Type B pancreatic cell (in vitro differentiated cells): Measurements from ENCODE around the gene KHDRBS1. TPM values are rescaled to one million over a fixed set of nuclear protein-coding genes. Genes with fewer than 3 reads are reported as not detected.
"Not testable (repeated sequence)": the region's sequence is repeated elsewhere in the genome, so short reads cannot be mapped to it uniquely, and the experiment has no call there.

Source experiments
- DNase-seq: peaks from one replicate; pipeline ENCODE4 v3.0.0; 2021; ENCODE audit warnings: mixed read lengths; ENCODE audit not compliant: unreplicated experiment; ENCODE audit errors: extremely low spot score
- H3K27ac Mint-ChIP-seq: 2 replicates; pipeline ENCODE4 v1.8.0; 2021; ENCODE audit warnings: mild to moderate bottlenecking, mixed read lengths
- H3K27me3 Mint-ChIP-seq: 2 replicates; pipeline ENCODE4 v1.8.0; 2021; ENCODE audit warnings: mixed read lengths
- H3K36me3 Mint-ChIP-seq: 2 replicates; pipeline ENCODE4 v1.8.0; 2021; ENCODE audit warnings: mixed read lengths
- H3K4me1 Mint-ChIP-seq: one replicate; pipeline ENCODE4 v1.8.0; 2021; ENCODE audit warnings: mixed read lengths; ENCODE audit not compliant: unreplicated experiment
- H3K4me3 Mint-ChIP-seq: 2 replicates; pipeline ENCODE4 v1.8.0; 2021; ENCODE audit warnings: mild to moderate bottlenecking, mixed read lengths
- H3K9me3 Mint-ChIP-seq: 2 replicates; pipeline ENCODE4 v1.8.0; 2021; ENCODE audit warnings: mixed read lengths
- total RNA-seq: library from RNA; stranded (reverse); gene quantifications from 2 replicates; pipeline ENCODE4 v1.2.1, GENCODE V29; 2021; ENCODE audit warnings: low replicate concordance
- TF ChIP-seq, protein P1 (sequence below): fragments of 200-600 bp; sonication (generic); conservative IDR thresholded peaks from 2 replicates; pipeline ENCODE4 v1.5.0; 2021; ENCODE audit warnings: antibody characterized with exemption, mild to moderate bottlenecking

KHDRBS1 gene
- total RNA-seq, 1 donor from 2014 or later, result 202 TPM

DNA sequence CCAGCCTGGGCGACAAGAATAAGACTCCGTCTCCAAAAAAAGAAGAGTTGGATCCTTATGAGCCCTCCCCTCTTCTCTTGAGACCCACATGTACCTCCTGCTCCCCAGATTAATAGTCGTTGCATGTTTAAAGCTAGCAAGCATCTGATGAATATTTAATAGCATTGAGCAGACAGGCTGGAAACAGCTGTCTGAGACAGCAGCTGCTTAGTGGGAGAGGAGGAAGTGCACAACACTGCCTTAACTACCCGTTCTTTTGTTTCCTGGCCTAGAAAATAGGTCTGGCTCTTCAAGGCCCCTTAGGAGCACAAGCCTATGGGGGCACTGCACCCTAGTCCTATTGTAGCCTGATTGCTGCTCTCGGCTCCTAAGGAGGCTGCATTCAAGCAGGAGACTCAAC, 41.7 kb downstream of the KHDRBS1 start:
- no peak overlapping the region for H3K4me3 Mint-ChIP-seq
- H3K27me3 Mint-ChIP-seq, result no peaks in the 10 kb centered on the region
- no peak for DNase-seq
- peaks cover 42% of the 10 kb centered on the region for H3K36me3 Mint-ChIP-seq
- H3K9me3 Mint-ChIP-seq, result no peaks in the 10 kb centered on the region
- TF ChIP-seq, protein P1, sequence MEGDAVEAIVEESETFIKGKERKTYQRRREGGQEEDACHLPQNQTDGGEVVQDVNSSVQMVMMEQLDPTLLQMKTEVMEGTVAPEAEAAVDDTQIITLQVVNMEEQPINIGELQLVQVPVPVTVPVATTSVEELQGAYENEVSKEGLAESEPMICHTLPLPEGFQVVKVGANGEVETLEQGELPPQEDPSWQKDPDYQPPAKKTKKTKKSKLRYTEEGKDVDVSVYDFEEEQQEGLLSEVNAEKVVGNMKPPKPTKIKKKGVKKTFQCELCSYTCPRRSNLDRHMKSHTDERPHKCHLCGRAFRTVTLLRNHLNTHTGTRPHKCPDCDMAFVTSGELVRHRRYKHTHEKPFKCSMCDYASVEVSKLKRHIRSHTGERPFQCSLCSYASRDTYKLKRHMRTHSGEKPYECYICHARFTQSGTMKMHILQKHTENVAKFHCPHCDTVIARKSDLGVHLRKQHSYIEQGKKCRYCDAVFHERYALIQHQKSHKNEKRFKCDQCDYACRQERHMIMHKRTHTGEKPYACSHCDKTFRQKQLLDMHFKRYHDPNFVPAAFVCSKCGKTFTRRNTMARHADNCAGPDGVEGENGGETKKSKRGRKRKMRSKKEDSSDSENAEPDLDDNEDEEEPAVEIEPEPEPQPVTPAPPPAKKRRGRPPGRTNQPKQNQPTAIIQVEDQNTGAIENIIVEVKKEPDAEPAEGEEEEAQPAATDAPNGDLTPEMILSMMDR, result no peak
- H3K4me1 Mint-ChIP-seq, result peaks cover 12% of the 10 kb centered on the region
- no peak overlapping the region for H3K27ac Mint-ChIP-seq

DNA sequence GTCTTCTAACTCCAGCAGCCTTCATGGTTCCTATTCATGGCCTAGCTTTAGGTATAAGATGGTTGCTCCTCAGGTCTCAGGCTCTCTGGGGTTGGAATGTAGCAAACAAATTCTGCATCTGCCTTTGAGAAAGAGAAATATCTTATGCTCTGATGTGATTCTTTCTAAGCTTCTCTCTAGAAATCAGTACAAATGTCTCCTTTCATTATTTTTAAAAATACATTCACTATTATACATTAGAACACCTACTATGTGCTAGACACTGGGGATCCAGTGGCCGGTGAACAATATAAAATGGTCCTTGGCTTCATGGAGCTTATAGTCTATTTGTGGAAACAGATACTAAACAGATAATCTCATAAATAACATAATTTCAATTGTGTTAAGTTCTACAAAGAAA, 42.9 kb downstream of the KHDRBS1 start:
- Mint-ChIP-seq H3K4me1 (peaks cover 15% of the 10 kb centered on the region), H3K9me3 (no peaks in the 10 kb centered on the region), H3K4me3 (no peak overlapping the region), H3K27me3 (no peaks in the 10 kb centered on the region), H3K27ac (no peak overlapping the region), H3K36me3 (peaks cover 40% of the 10 kb centered on the region)
- no peak for DNase-seq
- TF ChIP-seq, protein P1, result no peak

DNA sequence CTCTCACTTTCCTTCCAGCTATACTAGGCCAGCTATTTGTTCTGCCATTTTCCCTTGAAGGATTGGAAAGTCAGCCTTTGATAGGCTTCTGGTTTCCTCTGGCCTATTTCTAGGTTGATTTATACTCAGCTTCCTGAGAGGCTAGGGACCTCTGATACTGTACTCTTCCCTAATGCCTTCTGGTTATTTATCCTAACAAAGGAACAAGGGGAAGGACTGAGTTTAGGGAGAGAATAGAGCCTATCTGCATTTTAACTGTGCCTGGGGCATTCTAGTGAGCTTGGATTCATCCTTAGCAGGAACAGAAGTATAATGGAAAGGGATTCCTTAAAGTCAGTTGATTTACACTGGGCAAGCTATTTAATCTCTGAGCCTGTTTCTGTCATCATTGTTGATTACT, 47.2 kb downstream of the KHDRBS1 start:
- no peaks in the 10 kb centered on the region for H3K27me3 Mint-ChIP-seq
- H3K36me3 Mint-ChIP-seq, result peaks cover 29% of the 10 kb centered on the region
- H3K4me3 Mint-ChIP-seq, result no peak overlapping the region

DNA sequence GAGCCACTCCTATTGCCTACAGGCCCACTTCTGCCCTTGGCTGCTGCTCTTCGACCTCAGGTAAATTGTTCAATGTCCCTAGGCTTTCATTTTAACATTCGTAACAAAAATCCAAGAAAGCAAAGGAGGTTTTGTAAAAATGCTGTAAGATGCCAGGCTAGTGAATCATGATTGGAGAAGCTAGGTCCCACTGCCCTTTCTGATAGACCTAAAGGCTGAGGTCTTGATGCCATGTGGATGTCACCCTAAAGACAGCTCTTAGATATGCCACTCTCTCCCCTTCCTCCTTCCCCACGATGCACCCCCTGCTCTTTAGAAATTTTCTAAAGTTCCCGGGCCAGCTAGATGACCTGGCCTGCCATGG, 49.2 kb downstream of the KHDRBS1 start:
- no peak for DNase-seq
- TF ChIP-seq, protein P1, result no peak
- Mint-ChIP-seq H3K9me3 (no peaks in the 10 kb centered on the region), H3K4me3 (peak overlapping the region; percentile 29), H3K27ac (peak overlapping the region; percentile 90), H3K36me3 (peaks cover 23% of the 10 kb centered on the region), H3K27me3 (no peaks in the 10 kb centered on the region), H3K4me1 (peaks cover 42% of the 10 kb centered on the region)

More for the DNA sequence above, 47.2 kb downstream of the KHDRBS1 start:
- TF ChIP-seq, protein P1, result no peak
- peaks cover 36% of the 10 kb centered on the region for H3K4me1 Mint-ChIP-seq
- DNase-seq, result no peak
- peak overlapping the region; percentile 90 for H3K27ac Mint-ChIP-seq
- no peaks in the 10 kb centered on the region for H3K9me3 Mint-ChIP-seq

DNA sequence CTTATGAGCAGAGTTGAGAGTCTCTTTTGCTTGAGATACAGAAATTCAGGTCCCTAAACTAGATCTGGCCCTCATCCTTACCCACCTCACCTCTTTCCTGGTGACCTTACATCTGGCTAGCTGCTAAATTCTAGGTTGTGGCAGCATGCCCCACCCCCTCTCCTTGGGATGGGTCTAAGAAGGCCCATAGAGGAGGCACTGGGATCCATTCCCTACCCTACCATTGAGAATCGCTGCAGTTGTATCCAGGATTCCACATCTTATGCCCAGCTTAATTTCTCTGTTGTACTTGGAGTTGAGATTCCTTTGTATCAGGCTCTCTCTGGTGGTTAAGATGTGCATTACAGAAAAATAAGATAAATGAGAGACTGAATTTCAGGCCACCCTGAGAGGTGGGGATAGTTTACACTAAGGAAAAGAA, 49.6 kb downstream of the KHDRBS1 start:
- DNase-seq, result no peak
- Mint-ChIP-seq H3K4me1 (peaks cover 40% of the 10 kb centered on the region), H3K27me3 (no peaks in the 10 kb centered on the region), H3K9me3 (no peaks in the 10 kb centered on the region), H3K36me3 (peaks cover 21% of the 10 kb centered on the region), H3K4me3 (peak overlapping the region; percentile 42), H3K27ac (peak overlapping the region; percentile 90)
- TF ChIP-seq, protein P1, result peak; percentile 70

DNA sequence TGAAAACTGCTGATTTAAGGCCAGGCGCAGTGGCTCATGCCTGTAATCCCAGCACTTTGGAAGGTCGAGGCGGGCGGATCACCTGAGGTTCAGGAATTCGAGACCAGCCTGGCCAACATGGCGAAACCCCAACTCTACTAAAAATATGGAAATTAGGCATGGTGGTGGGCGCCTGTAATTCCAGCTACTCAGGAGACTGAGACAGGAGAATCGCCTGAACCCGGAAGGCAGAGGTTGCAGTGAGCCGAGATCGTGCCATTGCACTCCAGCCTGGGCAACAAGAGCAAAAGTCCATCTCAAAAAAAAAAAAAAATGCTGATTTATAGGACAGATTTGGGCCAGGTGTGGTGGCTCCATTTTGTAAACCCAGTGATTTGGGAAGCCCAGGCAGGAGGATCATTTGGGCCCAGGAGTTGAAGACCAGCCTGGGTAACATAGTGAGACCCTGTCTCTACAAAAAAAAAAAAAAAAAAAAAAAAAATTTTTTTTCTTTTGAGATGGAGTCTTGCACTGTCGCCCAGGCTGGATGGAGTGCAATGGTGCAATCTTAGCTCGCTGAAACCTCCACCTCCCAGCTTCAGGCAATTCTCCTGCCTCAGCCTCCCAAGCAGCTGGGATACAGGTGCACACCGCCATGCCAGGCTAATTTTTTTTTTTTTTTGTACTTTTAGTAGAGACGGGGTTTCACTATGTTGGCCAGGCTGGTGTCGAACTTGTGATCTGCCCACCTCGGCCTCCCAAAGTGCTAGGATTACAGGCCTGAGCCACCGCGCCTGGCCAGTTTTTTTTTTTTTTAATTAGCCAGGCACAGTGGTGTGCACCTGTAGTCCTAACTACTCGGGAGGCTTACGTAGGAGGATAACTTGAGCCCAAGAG, 52.2 kb downstream of the KHDRBS1 start:
- not testable (repeated sequence) for DNase-seq, H3K36me3 Mint-ChIP-seq, H3K9me3 Mint-ChIP-seq, H3K27me3 Mint-ChIP-seq, H3K4me3 Mint-ChIP-seq, H3K27ac Mint-ChIP-seq
- peaks cover 35% of the 10 kb centered on the region for H3K4me1 Mint-ChIP-seq
